Effector CD4-positive, alpha-beta T cell (primary cell): ENCODE measurements around the gene CHMP5.
"Not testable (repeated sequence)": the region's sequence is repeated elsewhere in the genome, so short reads cannot be mapped to it uniquely, and the experiment has no call there.

ENCODE experiments used
- DNase-seq: peaks from one replicate; pipeline ENCODE4 v3.0.0-alpha.2; 2020

The CHMP5 gene

DNA sequence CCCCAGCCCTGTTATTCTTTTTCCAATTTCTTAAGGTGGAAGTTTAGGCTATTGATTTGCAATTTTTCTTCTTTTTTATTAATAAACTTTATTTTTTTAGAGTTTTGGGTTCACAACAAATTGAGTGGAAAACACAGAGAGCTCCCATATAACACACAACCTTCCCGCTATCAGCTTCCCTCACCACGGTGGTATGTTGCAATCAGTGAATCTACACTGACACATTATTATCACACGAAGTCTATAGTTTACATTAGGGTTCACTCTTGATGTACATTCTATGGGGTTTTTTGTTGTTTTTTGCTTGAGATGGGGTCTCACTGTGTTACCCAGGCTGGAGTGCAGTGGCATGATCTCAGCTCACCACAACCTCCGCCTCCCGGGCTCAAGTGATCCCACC is 20.7 kb downstream of the CHMP5 start:
- DNase-seq: no peak

DNA sequence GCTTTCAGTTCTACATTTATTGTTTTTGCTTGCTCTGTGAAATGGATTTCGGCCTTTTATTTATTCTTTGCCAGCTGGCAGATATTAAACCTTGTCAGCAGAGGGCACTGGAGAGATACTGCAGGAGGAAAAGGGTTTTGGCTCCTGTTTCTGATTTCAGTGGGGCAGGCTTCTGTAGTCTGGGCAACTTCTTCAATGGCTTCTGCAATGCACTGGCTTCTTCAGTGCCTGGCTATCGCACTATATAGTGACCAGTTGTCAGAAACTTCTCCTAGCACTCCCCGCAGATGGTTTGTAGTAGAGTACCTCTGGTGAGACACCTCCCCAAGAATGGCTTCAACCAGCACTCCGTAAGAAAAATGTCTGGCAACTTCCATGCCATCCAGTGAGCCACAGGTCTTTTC is 22.2 kb downstream of the CHMP5 start:
- DNase-seq: peak; percentile 43

DNA sequence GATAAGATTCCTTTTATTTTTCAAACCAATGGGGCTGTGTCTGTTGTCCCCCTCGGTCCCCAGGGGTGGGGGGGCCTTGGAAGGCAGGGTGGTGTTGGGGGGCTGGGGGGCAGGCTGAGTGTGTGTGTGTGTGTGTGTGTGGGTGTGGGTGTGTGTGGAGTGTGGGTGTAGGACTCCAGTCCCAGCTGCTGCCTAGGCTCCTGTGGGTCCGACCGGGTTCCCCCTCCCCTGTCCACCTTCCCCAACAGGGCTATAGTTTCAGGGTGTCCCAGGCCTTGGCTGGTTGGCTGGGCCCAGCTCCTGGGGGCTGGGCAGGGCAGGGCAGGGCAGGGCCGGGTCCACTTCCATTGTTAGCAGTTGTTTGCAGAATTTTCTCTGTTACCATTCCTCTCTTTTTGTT is 23.4 kb downstream of the CHMP5 start:
- no peak for DNase-seq

DNA sequence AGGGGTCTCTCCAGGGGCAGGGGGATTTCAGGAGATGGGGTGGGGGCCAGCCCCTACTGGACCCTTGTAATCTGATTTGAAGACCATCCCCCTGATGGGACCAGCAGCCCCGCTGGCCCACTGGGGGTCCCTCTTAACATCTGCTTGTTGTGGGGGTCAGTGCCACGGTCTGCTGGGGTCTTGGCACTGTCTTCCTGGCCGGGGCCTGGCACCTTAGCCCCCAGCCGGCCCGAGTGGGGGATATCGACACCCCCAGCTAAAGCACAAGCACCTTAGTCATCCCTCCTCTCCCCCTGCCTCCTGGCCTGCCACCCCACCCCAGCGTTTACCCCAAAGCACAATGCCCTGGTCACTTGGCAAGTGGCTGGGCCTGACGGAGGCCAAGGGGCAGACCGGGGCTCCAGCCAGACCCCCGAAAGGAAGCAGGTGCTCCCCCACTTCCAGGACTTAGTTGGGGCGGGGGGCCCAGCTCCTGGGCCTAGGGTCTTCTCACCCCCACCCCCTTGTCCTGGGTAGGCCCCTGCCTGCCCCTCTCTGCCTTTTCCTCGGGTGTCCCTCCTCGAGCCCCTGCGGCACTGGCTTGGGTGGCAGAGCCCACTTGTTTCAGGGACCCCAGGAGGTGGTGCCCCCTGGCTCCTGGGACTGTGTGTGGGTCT is 24.1 kb downstream of the CHMP5 start:
- no peak for DNase-seq

DNA sequence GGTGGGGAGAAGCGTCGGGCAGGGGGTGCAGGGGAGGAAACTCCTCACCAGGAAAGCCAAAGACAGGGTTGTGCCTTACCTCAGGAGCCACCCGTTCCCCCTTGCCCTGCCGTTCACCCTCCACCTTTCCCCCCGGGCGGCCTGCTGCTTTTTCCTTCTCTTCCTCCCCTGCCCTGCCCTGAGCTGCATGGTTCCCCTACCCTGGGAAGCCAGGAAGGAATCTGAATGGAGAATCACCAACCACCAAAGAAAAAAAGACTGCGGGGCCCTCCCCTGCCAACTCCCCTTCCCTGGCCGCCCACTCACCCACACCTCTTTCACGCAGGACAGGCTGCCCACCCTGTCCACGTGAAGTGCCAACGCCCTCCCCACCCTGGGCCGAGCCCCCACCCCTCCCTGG is 24.6 kb downstream of the CHMP5 start:
- DNase-seq: no peak

DNA sequence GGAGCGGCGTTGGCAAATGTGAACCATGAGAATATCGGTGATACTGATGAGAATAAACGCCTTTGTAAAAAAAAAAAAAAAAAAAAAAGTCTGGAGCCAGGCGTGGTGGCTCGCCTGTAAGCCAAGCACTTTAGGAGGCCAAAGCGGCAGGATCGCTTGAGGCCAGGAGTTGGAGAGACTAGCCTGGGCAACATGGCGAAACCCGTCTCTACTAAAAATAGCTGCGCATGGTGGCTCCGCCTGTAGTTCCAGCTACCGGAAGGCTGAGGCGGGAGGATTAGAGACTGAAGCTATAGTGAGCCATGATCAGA is 25.0 kb downstream of the CHMP5 start:
- DNase-seq: no peak

DNA sequence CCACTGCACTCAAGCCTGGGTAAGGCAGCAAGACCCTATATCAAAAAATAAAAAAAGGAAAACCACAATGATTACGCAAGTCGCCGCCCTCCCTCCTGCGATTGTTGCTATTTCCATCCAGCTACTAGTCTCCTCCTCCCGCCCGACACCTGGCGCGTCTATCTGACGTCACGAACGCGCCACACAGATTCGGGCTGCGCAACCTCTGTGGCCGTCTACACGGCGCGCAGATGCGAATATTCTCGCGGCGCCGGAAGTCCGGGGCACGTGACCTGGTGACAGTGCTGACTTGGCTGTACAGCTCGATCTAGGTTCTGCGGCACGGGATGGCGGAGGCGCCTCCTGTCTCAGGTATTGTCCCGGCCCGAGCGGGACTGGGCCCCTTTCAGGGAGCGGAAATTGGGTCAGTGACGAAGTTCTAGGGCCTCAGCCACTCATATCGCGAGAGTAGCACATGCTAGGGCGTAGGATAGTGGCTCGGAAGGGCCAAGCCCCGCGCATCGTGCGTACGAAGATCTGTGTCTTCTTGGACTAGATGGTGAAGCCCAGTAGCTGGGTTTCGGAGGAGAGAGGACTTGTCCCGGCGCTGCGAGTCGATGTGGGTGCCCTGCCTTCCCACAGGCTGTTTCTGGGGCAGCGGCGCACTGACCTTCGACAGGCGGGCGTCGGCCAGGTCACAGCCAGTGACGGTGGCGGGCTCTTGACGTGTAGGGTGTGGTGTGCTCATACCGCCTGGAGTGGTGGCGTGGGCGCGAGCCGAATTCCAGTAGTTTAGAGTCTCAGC is 25.6 kb downstream of the CHMP5 start, which contains the start of gene NFX1:
Gene NFX1, plus strand, starts transcription at position 270 of the 784 bp plus-strand sequence. Its CDS starts 57 bp downstream, at position 327.
- DNase-seq: peak; percentile 99

DNA sequence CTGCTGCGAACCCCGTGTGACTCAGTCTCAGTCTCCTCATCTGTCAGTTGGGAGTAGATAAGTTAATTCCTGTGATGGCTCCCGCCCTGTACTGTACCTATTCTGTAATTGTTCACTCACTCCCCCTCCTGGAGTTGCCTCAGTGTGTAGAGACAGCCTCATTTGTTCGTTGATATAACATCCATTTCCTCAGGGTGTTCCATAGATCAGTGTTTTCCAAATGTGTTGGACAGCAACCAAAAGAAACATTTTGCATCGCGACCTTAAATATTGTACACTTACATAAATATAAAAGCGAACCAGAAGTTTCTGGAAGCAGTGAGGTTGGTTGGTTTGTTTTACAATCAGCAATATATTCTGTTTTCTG is 26.2 kb downstream of the CHMP5 start:
- DNase-seq: no peak

DNA sequence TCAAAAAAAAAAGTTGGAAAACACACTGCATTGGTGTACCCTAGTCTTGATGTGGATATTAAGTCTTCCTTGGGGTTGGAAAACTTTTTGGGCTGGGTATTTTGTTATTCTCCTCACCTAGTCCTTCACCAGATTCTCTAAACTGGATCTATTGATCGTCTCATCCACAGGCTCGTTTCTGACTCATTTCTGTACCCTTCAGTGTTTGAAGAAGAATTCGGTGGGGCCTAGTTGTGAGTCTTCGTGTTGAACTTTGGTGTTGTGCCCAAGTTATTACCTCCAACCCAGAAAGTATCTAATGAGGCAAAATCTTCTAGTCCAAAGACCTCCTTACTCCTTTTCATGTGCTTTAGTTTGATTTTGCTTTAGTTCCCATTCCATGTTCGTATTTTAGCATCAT is 27.1 kb downstream of the CHMP5 start:
- DNase-seq: no peak

DNA sequence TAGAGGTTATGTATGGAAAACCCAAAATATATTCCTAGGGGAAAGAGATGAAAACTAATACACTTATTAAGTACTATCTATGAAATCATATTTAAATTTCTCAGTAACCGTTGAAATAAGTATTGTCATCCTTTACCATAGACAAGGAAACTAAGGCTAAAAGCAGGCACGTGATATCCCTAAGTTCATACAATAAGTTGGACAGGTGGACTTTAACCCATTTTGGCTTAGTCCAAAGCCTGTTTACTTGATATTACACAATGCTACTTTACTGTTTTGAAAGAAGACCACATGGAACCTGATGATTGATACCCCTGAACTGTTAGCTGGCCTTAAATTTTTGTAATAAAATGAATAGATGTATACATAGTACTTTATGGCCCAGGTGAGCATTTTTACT is 28.9 kb downstream of the CHMP5 start:
- no peak for DNase-seq

DNA sequence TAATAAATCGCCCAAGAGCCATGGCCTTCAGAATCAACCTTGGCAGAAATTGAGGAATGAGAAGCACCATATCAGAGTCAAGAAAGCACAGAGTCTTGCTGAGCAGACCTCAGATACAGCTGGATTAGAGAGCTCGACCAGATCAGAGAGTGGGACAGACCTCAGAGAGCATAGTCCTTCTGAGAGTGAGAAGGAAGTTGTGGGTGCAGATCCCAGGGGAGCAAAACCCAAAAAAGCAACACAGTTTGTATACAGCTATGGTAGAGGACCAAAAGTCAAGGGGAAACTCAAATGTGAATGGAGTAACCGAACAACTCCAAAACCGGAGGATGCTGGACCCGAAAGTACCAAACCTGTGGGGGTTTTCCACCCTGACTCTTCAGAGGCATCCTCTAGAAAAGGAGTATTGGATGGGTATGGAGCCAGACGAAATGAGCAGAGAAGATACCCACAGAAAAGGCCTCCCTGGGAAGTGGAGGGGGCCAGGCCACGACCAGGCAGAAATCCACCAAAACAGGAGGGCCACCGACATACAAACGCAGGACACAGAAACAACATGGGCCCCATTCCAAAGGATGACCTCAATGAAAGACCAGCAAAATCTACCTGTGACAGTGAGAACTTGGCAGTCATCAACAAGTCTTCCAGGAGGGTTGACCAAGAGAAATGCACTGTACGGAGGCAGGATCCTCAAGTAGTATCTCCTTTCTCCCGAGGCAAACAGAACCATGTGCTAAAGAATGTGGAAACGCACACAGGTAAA is 30.0 kb downstream of the CHMP5 start:
- no peak for DNase-seq

DNA sequence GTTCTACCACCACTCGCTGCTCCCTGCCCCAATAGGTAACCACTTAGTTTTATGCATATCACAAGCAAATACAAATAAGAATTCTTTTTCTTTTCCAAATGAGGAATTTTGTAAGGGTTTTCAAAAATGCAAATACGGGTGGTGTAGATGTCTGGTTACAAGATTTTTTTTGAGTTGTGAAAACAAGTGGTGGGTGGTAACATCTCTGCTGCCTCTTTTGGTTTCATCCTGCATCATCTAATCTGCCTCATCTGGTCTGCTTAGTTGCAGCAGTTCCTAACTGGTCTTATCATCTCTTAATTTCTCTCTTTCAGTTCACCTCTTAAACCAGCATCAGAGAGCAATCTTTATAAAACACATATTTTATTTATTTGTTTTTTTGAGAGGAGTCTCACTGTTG is 30.7 kb downstream of the CHMP5 start:
- DNase-seq: no peak

DNA sequence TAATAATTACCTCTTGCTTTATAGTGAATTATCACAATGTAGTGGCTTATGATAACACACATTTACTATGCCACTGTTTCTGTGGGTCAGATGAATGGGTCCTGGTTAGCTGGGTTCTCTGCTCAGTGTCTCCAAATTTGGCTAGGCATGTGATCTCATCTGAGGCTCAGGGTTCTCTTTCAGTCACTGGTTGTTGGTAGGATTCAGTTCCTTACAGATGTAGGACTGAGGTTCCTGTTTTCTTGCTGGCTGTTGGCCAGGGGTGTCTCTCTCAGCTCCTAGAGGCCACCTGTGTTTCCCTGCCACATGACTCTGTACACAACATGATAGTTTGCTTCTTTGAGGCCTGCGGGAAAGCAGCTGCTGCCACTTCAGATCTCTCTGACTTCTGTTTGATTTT is 32.6 kb downstream of the CHMP5 start:
- no peak for DNase-seq

DNA sequence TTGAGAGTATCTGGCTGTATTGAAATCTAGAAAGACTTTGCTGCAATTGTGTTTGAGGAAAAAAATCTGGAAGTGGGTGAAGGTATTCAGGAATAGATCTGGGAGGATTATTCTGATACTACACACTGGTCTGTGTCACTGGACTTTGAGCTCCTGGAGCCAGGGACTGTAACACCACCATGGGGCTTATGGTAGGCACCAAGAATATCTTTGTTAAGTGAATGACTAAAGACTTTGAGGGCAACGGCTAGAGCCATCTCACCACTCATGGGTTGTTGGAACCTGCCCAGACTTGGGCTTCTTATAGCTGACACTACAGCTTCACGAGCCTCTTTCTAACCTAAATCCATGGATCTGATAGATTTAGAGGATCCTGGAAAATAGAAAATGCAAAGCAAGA is 35.7 kb downstream of the CHMP5 start:
- DNase-seq: no peak

DNA sequence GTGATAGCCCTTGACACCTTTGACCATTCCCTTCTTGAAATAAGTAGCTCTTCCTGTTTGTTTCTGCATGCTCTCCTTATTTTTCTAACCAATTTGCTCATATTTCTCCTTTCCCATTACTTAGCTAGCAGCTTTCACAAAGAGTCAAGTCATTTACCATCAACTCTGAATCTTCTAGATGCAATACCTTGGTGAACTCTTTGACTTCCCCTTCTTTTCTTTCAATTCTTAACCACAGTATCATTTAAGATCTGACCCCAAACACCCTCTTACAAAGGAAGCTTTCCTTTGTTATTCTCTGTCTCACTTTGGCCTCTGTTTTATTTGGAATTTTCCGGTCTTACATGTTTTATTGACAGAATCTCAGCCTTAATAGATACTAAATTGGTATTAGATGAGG is 39.5 kb downstream of the CHMP5 start:
- no peak for DNase-seq

DNA sequence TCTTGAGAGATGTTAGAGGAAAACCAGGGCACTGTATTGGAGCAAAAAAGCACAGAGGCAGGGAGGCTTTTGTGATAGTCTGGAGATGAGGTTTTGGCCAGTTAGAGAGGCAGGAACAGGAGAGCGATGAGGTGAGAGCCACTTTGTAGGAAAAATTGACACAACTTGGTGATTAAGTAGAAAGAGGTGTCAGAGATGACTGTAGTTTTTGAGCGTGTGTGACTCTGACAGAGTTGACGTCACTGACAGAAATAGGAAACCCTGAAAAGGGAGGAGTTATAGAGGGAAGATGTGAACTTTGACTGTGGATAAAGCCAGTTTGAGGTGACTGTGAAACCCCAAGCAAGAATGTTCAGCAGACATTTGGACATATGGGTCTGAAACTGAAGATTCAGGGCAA is 41.2 kb downstream of the CHMP5 start:
- no peak for DNase-seq

DNA sequence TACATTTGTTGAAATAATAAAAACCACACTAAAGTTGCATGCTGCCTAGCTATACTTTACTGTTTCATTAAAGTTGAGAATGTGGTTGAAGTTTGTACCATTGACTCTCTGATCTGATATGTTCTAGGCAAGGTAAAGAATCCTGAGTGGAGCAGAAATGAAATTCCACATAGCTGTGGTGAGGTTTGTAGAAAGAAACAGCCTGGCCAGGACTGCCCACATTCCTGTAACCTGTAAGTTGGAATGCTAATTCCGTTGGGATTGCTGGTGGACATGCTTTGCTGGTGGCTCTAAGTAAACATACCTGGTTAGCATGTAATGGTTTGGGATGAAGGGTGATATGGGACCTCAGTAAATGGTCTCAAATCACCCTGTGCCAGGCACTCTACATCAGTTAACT is 42.2 kb downstream of the CHMP5 start:
- no peak for DNase-seq

DNA sequence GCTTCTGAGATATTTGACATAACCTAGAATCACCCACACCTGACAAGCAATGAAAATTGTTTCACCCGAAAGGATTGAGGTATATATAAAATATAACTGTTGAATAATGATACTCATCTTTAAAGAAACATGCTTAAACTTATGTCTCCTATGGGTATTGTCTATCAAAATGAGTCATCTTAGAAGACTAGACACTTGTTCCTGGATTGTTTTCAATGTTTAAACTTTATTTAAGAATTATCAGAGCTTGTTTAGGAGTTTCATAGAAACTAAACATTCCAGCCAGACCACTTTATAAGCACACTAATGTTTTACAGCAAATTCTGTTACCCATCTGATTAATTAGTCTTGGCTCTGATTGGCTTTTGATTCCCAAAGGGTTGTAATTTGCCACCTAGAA is 45.1 kb downstream of the CHMP5 start:
- no peak for DNase-seq

DNA sequence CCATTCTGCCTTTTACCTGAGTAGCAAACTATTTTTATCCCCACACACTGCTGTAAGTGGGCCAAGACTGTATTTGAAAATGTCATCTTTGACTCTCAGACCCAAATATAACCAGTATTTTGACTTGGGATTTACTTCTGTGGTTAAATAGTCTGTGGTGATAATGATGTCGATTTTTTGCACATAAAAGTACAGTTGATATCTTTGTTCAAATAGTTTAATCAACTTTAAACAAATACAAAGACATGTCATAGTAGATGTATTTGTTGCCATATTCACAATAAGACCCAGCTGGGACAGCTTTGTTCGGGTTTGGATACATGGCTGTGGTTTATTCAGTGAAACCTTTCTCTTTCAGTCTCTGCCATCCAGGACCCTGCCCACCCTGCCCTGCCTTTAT is 45.9 kb downstream of the CHMP5 start:
- DNase-seq: no peak

DNA sequence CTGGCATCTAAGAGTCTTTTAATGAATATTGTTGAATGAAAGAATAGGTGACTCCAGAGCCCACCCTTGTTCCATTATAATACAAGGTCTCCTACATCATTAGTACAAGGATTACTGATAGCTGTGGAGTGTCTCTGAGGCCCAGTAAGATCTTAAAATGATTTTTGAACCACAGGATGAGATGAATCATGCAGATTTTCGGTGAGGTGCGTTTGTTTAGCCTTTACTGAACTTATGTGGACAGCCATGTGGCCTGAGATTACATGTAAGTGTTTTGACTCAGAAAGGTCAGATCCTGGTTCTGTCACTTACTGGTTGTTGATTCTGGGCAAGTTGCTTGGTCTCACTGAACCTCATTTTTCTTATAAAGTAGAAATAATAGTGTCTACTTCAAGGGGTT is 47.1 kb downstream of the CHMP5 start:
- DNase-seq: no peak

DNA sequence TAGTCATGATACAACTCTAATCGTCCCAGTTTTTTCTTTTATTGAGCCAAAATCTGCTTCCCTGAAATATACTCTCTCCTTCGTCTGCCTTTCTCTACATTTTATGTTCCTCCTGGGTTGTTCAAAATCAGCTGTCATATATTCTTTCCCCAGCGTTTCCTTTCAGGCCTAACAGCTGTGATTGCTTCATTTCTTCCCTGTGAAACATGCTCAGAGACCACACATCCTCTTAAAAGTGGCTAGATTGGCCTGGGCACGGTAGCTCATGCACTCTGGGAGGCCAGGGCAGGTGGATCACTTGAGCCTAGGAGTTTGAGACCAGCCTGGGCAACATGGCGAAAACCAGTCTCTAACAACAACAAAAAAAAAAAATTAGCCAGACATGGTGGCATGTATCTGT is 50.5 kb downstream of the CHMP5 start:
- no peak for DNase-seq

DNA sequence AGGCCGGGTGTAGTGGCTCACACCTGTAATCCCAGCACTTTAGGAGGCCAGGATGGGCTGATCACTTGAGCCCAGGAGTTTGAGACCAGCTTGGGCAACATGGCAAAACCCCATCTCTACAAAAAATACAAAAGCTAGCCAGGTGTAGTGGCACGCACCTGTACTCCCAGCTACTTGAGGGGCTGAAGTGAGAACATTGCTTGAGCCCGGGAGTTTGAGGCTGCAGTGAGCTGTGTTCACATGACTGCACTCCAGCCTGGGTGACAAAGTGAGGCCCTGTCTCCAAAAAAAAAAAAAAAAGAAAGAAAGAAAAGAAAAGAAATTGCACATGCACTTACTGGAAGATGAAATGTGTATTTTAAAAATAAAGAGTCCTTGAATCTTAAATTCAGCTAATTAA is 52.3 kb downstream of the CHMP5 start:
- DNase-seq: not testable (repeated sequence)

DNA sequence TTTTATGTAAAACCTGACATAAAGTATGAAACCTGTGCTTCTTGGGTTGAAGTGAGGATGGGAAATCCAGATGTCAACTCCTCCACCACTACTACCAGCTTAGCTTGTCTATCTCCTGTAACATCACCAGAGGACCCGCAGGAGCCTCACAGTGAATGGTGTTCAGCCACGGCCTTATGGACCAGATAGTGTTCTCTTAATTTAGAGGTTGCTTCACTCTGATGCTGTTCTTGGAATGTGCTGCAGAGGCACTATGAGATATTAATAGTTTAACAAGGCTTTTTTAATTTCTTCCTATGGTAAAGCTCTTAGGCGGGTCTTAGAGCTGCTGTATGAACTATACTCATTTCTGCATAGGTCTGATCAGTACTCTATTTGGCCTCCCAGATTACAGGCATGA is 53.4 kb downstream of the CHMP5 start:
- DNase-seq: no peak

DNA sequence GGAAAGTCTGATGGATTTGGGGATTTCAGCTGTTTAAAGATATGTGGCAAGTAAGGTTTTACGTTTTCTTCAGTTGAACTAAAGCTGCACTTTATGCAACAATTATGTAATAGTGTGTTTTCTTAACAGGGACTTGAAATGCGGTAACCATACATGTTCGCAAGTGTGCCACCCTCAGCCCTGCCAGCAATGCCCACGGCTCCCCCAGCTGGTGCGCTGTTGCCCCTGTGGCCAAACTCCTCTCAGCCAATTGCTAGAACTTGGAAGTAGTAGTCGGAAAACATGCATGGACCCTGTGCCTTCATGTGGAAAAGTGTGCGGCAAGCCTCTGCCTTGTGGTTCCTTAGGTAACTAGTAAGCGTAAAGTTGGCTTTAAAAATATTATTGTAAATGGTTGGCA is 53.9 kb downstream of the CHMP5 start:
- DNase-seq: no peak
